GM12878 (cell line): ENCODE data around the gene MGMT. TPM values are rescaled to one million over a fixed set of nuclear protein-coding genes. Genes with fewer than 3 reads are reported as not detected.

Experiments
- ATAC-seq: fragments of 200-7000 bp; cut with Tn5 transposase; 3 replicates; pipeline ENCODE4 v1.9.1; 2020; ENCODE audit warnings: mild to moderate bottlenecking, moderate library complexity
- BruUV-seq: library from RNA; stranded (reverse); fragments of 400-500 nt; replicated peaks from 2 replicates; lab custom pipeline; 2021; lab: Mats Ljungman, UMichigan
- CTCF ChIA-PET: fragments of 300-600 bp; sonication (Branson Sonifier 250); formaldehyde crosslinking; extraction: SDS; loops from one replicate; lab custom pipeline; 2021; ENCODE audit warnings: inconsistent platforms; lab: Yijun Ruan, JAX
- POLR2A ChIA-PET: fragments of 350-600 bp; formaldehyde crosslinking; extraction: SDS; loops from one replicate; lab custom pipeline; 2021; ENCODE audit warnings: inconsistent platforms; lab: Charles Lee
- RAD21 ChIA-PET: fragments of 300-600 bp; sonication (Branson Sonifier 250); formaldehyde crosslinking; loops from one replicate; lab custom pipeline; 2023; ENCODE audit warnings: antibody characterized with exemption; ENCODE audit not compliant: unreplicated experiment; lab: Charles Lee
- SMC1A ChIA-PET: fragments of 300-600 bp; sonication (Branson Sonifier 250); formaldehyde crosslinking; loops from one replicate; lab custom pipeline; 2023; ENCODE audit not compliant: unreplicated experiment, uncharacterized antibody; lab: Charles Lee
- DNase-seq: peaks from one replicate; pipeline ENCODE4 v3.0.0-alpha.2; 2011; ENCODE audit warnings: low read depth, low spot score
- FAIRE-seq: peaks from 3 replicates; lab custom pipeline; 2011; peaks lifted over from hg19 to GRCh38; lab: Jason Lieb, UNC
- H2AFZ ChIP-seq: 2 replicates; pipeline ENCODE4 v1.6.0; 2011; ENCODE audit warnings: low read depth, low read length, control low read depth; ENCODE audit not compliant: control insufficient read depth
- H3K27ac ChIP-seq: 2 replicates; pipeline ENCODE4 v1.5.1; 2011; ENCODE audit warnings: control low read depth; ENCODE audit not compliant: control insufficient read depth, insufficient read depth
- H3K27me3 ChIP-seq, 2 experiments: replicated peaks in 1 of 2; 2 replicates each; pipeline versions ENCODE4 v1.6.0 to v1.6.1; 2011; ENCODE audit warnings: low read length in 1 of 2; ENCODE audit not compliant: control insufficient read depth in 2 of 2, insufficient read depth in 2 of 2
- H3K36me3 ChIP-seq, 2 experiments: 2 replicates each; pipeline ENCODE4 v1.5.1; 2011; ENCODE audit warnings: low read length in 1 of 2; ENCODE audit not compliant: control insufficient read depth in 2 of 2, insufficient read depth in 2 of 2
- H3K4me1 ChIP-seq: 2 replicates; pipeline ENCODE4 v1.6.1; 2011; ENCODE audit warnings: mild to moderate bottlenecking, low read length, moderate library complexity, mixed read lengths; ENCODE audit not compliant: control insufficient read depth, insufficient read depth
- H3K4me2 ChIP-seq: 2 replicates; pipeline ENCODE4 v1.6.0; 2011; ENCODE audit warnings: control low read depth; ENCODE audit not compliant: control insufficient read depth, insufficient read depth
- H3K4me3 ChIP-seq: fragments of 200-600 bp; sonication (generic); 2 replicates; pipeline ENCODE4 v1.5.1; 2016
- H3K79me2 ChIP-seq: 2 replicates; pipeline ENCODE4 v1.6.0; 2011; ENCODE audit warnings: low read length; ENCODE audit not compliant: control insufficient read depth, insufficient read depth
- H3K9ac ChIP-seq: 2 replicates; pipeline ENCODE4 v1.8.0; 2011; ENCODE audit warnings: low read length, control low read depth, mixed read lengths; ENCODE audit not compliant: control insufficient read depth, insufficient read depth
- H3K9me3 ChIP-seq: replicated peaks from 3 replicates; pipeline ENCODE4 v1.5.1; 2011; ENCODE audit warnings: mild to moderate bottlenecking, low read length; ENCODE audit not compliant: control insufficient read depth, insufficient read depth
- H4K20me1 ChIP-seq: 2 replicates; pipeline ENCODE4 v1.6.0; 2011; ENCODE audit not compliant: control insufficient read depth, insufficient read depth
- BCL11A ChIP-seq: IDR thresholded peaks from 2 replicates; pipeline ENCODE4 v1.6.1; 2011; ENCODE audit warnings: low read depth, low read length
- BHLHE40 ChIP-seq, 2 experiments: fragments of 450-650 bp in 1 of 2; IDR thresholded peaks; 2 replicates each; pipeline ENCODE4 v1.6.1; 2011 to 2017; ENCODE audit warnings: low read depth in 2 of 2, borderline replicate concordance in 1 of 2, improper control_type of control experiment in 1 of 2, low read length in 1 of 2, mild to moderate bottlenecking in 1 of 2
- CHD2 ChIP-seq: IDR thresholded peaks from 2 replicates; pipeline ENCODE4 v1.6.1; 2011; ENCODE audit warnings: low read depth, low read length, improper control_type of control experiment, borderline replicate concordance
- ESRRA ChIP-seq: IDR thresholded peaks from 2 replicates; pipeline ENCODE4 v1.6.1; 2012; ENCODE audit warnings: mild to moderate bottlenecking, low read length, improper control_type of control experiment
- MEF2B ChIP-seq: fragments of 450-650 bp; IDR thresholded peaks from 2 replicates; pipeline ENCODE4 v1.6.1; 2018; ENCODE audit warnings: mild to moderate bottlenecking, moderate library complexity; ENCODE audit not compliant: partially characterized antibody, poor library complexity, severe bottlenecking
- MXI1 ChIP-seq: fragments of 150-350 bp; IDR thresholded peaks from 2 replicates; pipeline ENCODE4 v1.6.1; 2011; ENCODE audit warnings: low read depth, mild to moderate bottlenecking, inconsistent platforms, low read length, improper control_type of control experiment
- NR2F1 ChIP-seq: fragments of 450-650 bp; conservative IDR thresholded peaks from 2 replicates; pipeline ENCODE4 v1.6.1; 2017; ENCODE audit warnings: mild to moderate bottlenecking
- POU2F2 ChIP-seq: IDR thresholded peaks from 3 replicates; pipeline ENCODE4 v1.6.1; 2011; ENCODE audit warnings: low read depth, mild to moderate bottlenecking, low read length, borderline replicate concordance
- SP1 ChIP-seq: IDR thresholded peaks from one replicate; pipeline ENCODE4 v1.6.1; 2011; ENCODE audit warnings: low read depth, low read length
- SUPT20H ChIP-seq: IDR thresholded peaks from 2 replicates; pipeline ENCODE4 v1.6.1; 2011; ENCODE audit warnings: low read depth, mild to moderate bottlenecking, low read length, moderate library complexity, borderline replicate concordance; ENCODE audit not compliant: control insufficient read depth
- TAF1 ChIP-seq: IDR thresholded peaks from 2 replicates; pipeline ENCODE4 v1.6.1; 2011; ENCODE audit warnings: mild to moderate bottlenecking, low read depth, low read length, borderline replicate concordance
- ZNF274 ChIP-seq: IDR thresholded peaks from one replicate; pipeline ENCODE4 v1.8.0; 2011; ENCODE audit not compliant: insufficient read length, insufficient read depth
- ZNF687 ChIP-seq: fragments of 450-650 bp; IDR thresholded peaks from 2 replicates; pipeline ENCODE4 v1.6.1; 2017; ENCODE audit warnings: mild to moderate bottlenecking, moderate library complexity
- WGBS: methylation state at CpG from one replicate; pipeline ENCODE4 v1.1.6; 2016; ENCODE audit warnings: low lambda C conversion rate; ENCODE audit not compliant: insufficient replicate concordance, insufficient coverage; ENCODE audit errors: missing lambda C conversion rate; 5-methylcytosine and 5-hydroxymethylcytosine counted together
- in situ Hi-C: fragments of 300-500 bp; cut with MboI; formaldehyde crosslinking; loops from 9 replicates; pipeline ENCODE4 v1.14.3; 2018; ENCODE audit warnings: mixed read lengths
- intact Hi-C: fragments of 100-400 bp; cut with micrococcal nuclease; formaldehyde crosslinking; loops from one replicate; pipeline ENCODE4 v1.14.2; 2022; ENCODE audit not compliant: unreplicated experiment
- polyA plus RNA-seq, 11 experiments: library from polyadenylated mRNA; depleted of rRNA in 4 of 11; unstranded in 6 of 11; stranded (reverse) in 5 of 11; fragments of >200 nt; fragmentation: Nextera tagmentation in 4 of 11; fragmentation: Illumina TruSeq in 1 of 11; extraction: Ambion mirVana in 4 of 11; extraction: Trizol in 1 of 11; gene quantifications; 1 replicate in 1 of 11; 2 replicates in 10 of 11; pipeline versions ENCODE4 v1.2.1 to v1.2.3, GENCODE V29; 2011 to 2016; ENCODE audit warnings: inconsistent platforms in 2 of 11, missing spikeins in 2 of 11, low read depth in 1 of 11
- total RNA-seq, 4 experiments: library from RNA; depleted of rRNA in 3 of 4; stranded (reverse); fragments of >200 nt in 3 of 4; fragmentation: Illumina TruSeq in 1 of 4; extraction: Trizol in 1 of 4; gene quantifications; 2 replicates each; pipeline versions ENCODE4 v1.2.1 to v1.2.3, GENCODE V29; 2013 to 2021
- TF ChIP-seq, protein P1 (sequence below): fragments of 450-650 bp; IDR thresholded peaks from 2 replicates; pipeline ENCODE4 v1.6.1; 2017; ENCODE audit warnings: antibody characterized with exemption, mild to moderate bottlenecking, moderate library complexity
- TF ChIP-seq, protein P2 (sequence below): fragments of 450-650 bp; IDR thresholded peaks from 2 replicates; pipeline ENCODE4 v1.6.1; 2017; ENCODE audit warnings: borderline replicate concordance

MGMT gene
- total and polyA plus RNA-seq, 10 of the 15 experiments (the other 5 are each of a cell fraction or from before 2014, with no cell fraction given) = 0.16 to 24.2 (median 13.3) TPM

GRCh38 chr10:129550658-129551057, 83.6 kb downstream of the MGMT start (continued):
- TF ChIP-seq, protein P1, sequence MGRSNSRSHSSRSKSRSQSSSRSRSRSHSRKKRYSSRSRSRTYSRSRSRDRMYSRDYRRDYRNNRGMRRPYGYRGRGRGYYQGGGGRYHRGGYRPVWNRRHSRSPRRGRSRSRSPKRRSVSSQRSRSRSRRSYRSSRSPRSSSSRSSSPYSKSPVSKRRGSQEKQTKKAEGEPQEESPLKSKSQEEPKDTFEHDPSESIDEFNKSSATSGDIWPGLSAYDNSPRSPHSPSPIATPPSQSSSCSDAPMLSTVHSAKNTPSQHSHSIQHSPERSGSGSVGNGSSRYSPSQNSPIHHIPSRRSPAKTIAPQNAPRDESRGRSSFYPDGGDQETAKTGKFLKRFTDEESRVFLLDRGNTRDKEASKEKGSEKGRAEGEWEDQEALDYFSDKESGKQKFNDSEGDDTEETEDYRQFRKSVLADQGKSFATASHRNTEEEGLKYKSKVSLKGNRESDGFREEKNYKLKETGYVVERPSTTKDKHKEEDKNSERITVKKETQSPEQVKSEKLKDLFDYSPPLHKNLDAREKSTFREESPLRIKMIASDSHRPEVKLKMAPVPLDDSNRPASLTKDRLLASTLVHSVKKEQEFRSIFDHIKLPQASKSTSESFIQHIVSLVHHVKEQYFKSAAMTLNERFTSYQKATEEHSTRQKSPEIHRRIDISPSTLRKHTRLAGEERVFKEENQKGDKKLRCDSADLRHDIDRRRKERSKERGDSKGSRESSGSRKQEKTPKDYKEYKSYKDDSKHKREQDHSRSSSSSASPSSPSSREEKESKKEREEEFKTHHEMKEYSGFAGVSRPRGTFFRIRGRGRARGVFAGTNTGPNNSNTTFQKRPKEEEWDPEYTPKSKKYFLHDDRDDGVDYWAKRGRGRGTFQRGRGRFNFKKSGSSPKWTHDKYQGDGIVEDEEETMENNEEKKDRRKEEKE = no peak
- TF ChIP-seq BCL11A = no peak

- Histone ChIP-seq H4K20me1 (no peaks in the 10 kb centered on the region), H3K27me3 (no peaks in the 10 kb centered on the region), H2AFZ (no peak overlapping the region), H3K36me3 (no peaks in the 10 kb centered on the region), H3K4me1 (peaks cover 9% of the 10 kb centered on the region), H3K4me2 (no peak overlapping the region), H3K27ac (no peak overlapping the region; the same call in 1 of the 2 replicates), H3K4me3 (no peak overlapping the region), H3K9ac (no peak overlapping the region), H3K79me2 (no peaks in the 10 kb centered on the region), H3K9me3 (no peaks in the 10 kb centered on the region)
- ATAC-seq (peak; percentile 65), DNase-seq (peak; percentile 17), FAIRE-seq (peak; percentile 27)
- intact Hi-C loops = no loop called here
- ChIA-PET RAD21 (no interaction called here), POLR2A (no interaction called here), CTCF (no interaction called here), SMC1A (no interaction called here)
- in situ Hi-C loops = no loop called here
- no TSS peak for BruUV-seq
- 4% methylated on average over 14 of the region's 14 CpGs for WGBS
- TF ChIP-seq ESRRA (no peak), MEF2B (no peak), CHD2 (0 out of 2 replicates have a peak, but pooled peaks have one; percentile 15), TAF1 (no peak), SUPT20H (no peak), POU2F2 (0 out of 3 replicates have a peak, but pooled peaks have one; percentile 9), NR2F1 (peak; percentile 60), BHLHE40 (IDR thresholded peaks at IDR 0.05; ENCODE audit: borderline replicate concordance in 1 of 2, low read depth in 2 of 2, low read length in 1 of 2) (peak; percentile 31 to 53; a peak in 2 of 4 replicates), ZNF274 (no peak), MXI1 (no peak), SP1 (peak; percentile 58), ZNF687 (no peak)
- TF ChIP-seq, protein P2, sequence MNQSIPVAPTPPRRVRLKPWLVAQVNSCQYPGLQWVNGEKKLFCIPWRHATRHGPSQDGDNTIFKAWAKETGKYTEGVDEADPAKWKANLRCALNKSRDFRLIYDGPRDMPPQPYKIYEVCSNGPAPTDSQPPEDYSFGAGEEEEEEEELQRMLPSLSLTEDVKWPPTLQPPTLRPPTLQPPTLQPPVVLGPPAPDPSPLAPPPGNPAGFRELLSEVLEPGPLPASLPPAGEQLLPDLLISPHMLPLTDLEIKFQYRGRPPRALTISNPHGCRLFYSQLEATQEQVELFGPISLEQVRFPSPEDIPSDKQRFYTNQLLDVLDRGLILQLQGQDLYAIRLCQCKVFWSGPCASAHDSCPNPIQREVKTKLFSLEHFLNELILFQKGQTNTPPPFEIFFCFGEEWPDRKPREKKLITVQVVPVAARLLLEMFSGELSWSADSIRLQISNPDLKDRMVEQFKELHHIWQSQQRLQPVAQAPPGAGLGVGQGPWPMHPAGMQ = no peak
These were observed 85.1 kb downstream of the MGMT start for GRCh38 chr10:129552119-129552518.
